Measurements from ENCODE around the gene HSD17B2.

- TF ChIP-seq, protein P1, sequence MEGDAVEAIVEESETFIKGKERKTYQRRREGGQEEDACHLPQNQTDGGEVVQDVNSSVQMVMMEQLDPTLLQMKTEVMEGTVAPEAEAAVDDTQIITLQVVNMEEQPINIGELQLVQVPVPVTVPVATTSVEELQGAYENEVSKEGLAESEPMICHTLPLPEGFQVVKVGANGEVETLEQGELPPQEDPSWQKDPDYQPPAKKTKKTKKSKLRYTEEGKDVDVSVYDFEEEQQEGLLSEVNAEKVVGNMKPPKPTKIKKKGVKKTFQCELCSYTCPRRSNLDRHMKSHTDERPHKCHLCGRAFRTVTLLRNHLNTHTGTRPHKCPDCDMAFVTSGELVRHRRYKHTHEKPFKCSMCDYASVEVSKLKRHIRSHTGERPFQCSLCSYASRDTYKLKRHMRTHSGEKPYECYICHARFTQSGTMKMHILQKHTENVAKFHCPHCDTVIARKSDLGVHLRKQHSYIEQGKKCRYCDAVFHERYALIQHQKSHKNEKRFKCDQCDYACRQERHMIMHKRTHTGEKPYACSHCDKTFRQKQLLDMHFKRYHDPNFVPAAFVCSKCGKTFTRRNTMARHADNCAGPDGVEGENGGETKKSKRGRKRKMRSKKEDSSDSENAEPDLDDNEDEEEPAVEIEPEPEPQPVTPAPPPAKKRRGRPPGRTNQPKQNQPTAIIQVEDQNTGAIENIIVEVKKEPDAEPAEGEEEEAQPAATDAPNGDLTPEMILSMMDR (IDR thresholded peaks at IDR 0.05), result no peak
- TF ChIP-seq EP300 (IDR thresholded peaks at IDR 0.05) (no peak), POLR2A (IDR thresholded peaks at IDR 0.05; ENCODE audit: low read depth) (no peak), POLR2AphosphoS5 (IDR thresholded peaks at IDR 0.05) (no peak)
Observed at GRCh38 chr16:82083710-82084353, 48.8 kb downstream of the HSD17B2 start.

All from esophagus muscularis mucosa (tissue), 4 donors.